Esophagus muscularis mucosa (tissue), 4 donors: ENCODE data around the gene C22orf15. TPM values are rescaled to one million over a fixed set of nuclear protein-coding genes. Genes with fewer than 3 reads are reported as not detected.
A peak's percentile ranks its signal among the peaks of the same experiment; 100 is the strongest.

Experiments
- DNase-seq: peaks from one replicate; pipeline ENCODE4 v3.0.0-alpha.2; 2017; ENCODE audit errors: extremely low spot score
- H3K27ac ChIP-seq, 4 donors: fragments of 200-600 bp; sonication (generic); replicated peaks in 1 of 4; 1 replicate in 3 of 4; 2 replicates in 1 of 4; pipeline ENCODE4 v1.5.1; 2016 to 2019; ENCODE audit warnings: mild to moderate bottlenecking in 1 of 4
- H3K27me3 ChIP-seq, 4 donors: fragments of 200-600 bp; sonication (generic); one replicate each; pipeline versions ENCODE4 v1.5.1 to v1.6.0; 2016 to 2019
- H3K36me3 ChIP-seq, 4 donors: fragments of 200-600 bp; sonication (generic); one replicate each; pipeline ENCODE4 v1.5.1; 2016 to 2019
- H3K4me1 ChIP-seq, 4 donors: fragments of 200-600 bp; sonication (generic); one replicate each; pipeline ENCODE4 v1.5.1; 2016 to 2019
- H3K4me3 ChIP-seq, 4 donors: fragments of 200-600 bp; sonication (generic); 1 replicate in 2 of 4; 2 replicates in 2 of 4; pipeline ENCODE4 v1.5.1; 2016 to 2019; ENCODE audit warnings: mild to moderate bottlenecking in 4 of 4, moderate library complexity in 1 of 4
- H3K9me3 ChIP-seq, 4 donors: fragments of 200-600 bp; sonication (generic); 1 replicate in 3 of 4; 2 replicates in 1 of 4; pipeline ENCODE4 v1.5.1; 2016 to 2019
- CTCF ChIP-seq, 3 experiments: fragments of 200-600 bp in 2 of 3; fragments of 450-650 bp in 1 of 3; sonication (generic) in 2 of 3; IDR thresholded peaks; one replicate each; pipeline ENCODE4 v1.5.1; 2017 to 2019; ENCODE audit warnings: antibody characterized with exemption in 3 of 3, mild to moderate bottlenecking in 2 of 3, moderate library complexity in 1 of 3
- EP300 ChIP-seq: sonication (generic); formaldehyde crosslinking; IDR thresholded peaks from one replicate; pipeline ENCODE4 v1.6.1; 2017; ENCODE audit warnings: antibody characterized with exemption
- POLR2A ChIP-seq: fragments of 450-650 bp; IDR thresholded peaks from one replicate; pipeline ENCODE4 v1.6.1; 2017; ENCODE audit warnings: antibody characterized with exemption, moderate library complexity, mild to moderate bottlenecking, low read depth
- POLR2AphosphoS5 ChIP-seq, 2 donors: sonication (generic); formaldehyde crosslinking; IDR thresholded peaks; one replicate each; pipeline ENCODE4 v1.6.1; 2017; ENCODE audit warnings: antibody characterized with exemption in 2 of 2
- WGBS: methylation state at CpG from one replicate; pipeline ENCODE4 v1.1.5; 2018; 5-methylcytosine and 5-hydroxymethylcytosine counted together
- intact Hi-C: fragments of 100-400 bp; cut with DNase I; formaldehyde crosslinking; loops from one replicate; pipeline ENCODE4 v1.15.1; 2023
- total RNA-seq, 4 donors: library from RNA; depleted of rRNA; stranded (reverse); fragments of >200 nt; gene quantifications; one replicate each; pipeline versions ENCODE4 v1.1.0 to v1.2.1, GENCODE V29; 2016

C22orf15 gene
- total RNA-seq, 4 donors from 2014 or later: 0.58 TPM; not detected in 3

- Histone ChIP-seq H3K9me3 (no peaks in the 10 kb centered on the region), H3K4me1 (peaks cover 44 to 69% (median 61%) of the 10 kb centered on the region in 4 donors), H3K4me3 (no peak overlapping the region), H3K27ac (peak overlapping the region in 3 of 4 donors; percentile 3 to 16 (median 5)), H3K36me3 (no peaks in the 10 kb centered on the region), H3K27me3 (no peaks in the 10 kb centered on the region)
- no peak for DNase-seq
- WGBS: 78% methylated on average over 2 of the region's 2 CpGs
- intact Hi-C loops: no loop called here
- TF ChIP-seq POLR2A (no peak), POLR2AphosphoS5 (IDR thresholded peaks at IDR 0.05) (no peak), CTCF (IDR thresholded peaks at IDR 0.05) (no peak), EP300 (no peak)
Observed at GRCh38 chr22:23774922-23775436, 12.2 kb downstream of the C22orf15 start.

GRCh38 chr22:23775779-23776375 lies 13.1 kb downstream of the C22orf15 start:
- peak overlapping the region in 2 of 4 donors; percentile 3 to 36 for H3K27ac ChIP-seq
- WGBS: 93% methylated on average over 3 of the region's 3 CpGs
- TF ChIP-seq POLR2A (no peak), CTCF (IDR thresholded peaks at IDR 0.05) (no peak), POLR2AphosphoS5 (IDR thresholded peaks at IDR 0.05) (no peak), EP300 (no peak)

GRCh38 chr22:23777776-23778576 lies 15.2 kb downstream of the C22orf15 start:
- peak overlapping the region; percentile 31 to 62 (median 58) for H3K27ac ChIP-seq
- H3K27me3 ChIP-seq: no peaks in the 10 kb centered on the region
- H3K9me3 ChIP-seq: no peaks in the 10 kb centered on the region
- peaks cover 0 to 13% (median 1%) of the 10 kb centered on the region in 4 donors for H3K36me3 ChIP-seq
- no peak for TF ChIP-seq EP300
- peak in 1 of 2 donors; percentile 18 for TF ChIP-seq POLR2AphosphoS5 (IDR thresholded peaks at IDR 0.05)
- no peak overlapping the region for H3K4me3 ChIP-seq
- WGBS: 40% methylated on average over 8 of the region's 11 CpGs
- intact Hi-C loops: no loop called here
- H3K4me1 ChIP-seq: peaks cover 32 to 55% (median 52%) of the 10 kb centered on the region in 4 donors
- no peak for DNase-seq

More at GRCh38 chr22:23775779-23776375, 13.1 kb downstream of the C22orf15 start:
- Histone ChIP-seq H3K9me3 (no peaks in the 10 kb centered on the region), H3K27me3 (no peaks in the 10 kb centered on the region), H3K36me3 (peaks cover 0 to 5% (median 0%) of the 10 kb centered on the region in 4 donors), H3K4me3 (no peak overlapping the region), H3K4me1 (peaks cover 42 to 62% (median 59%) of the 10 kb centered on the region in 4 donors)
- no peak for DNase-seq
- intact Hi-C loops: no loop called here

- 70% methylated on average over 3 of the region's 3 CpGs for WGBS
- Histone ChIP-seq H3K9me3 (no peaks in the 10 kb centered on the region), H3K36me3 (peaks cover 0 to 18% (median 1%) of the 10 kb centered on the region in 4 donors), H3K27me3 (no peaks in the 10 kb centered on the region), H3K4me1 (peaks cover 26 to 49% (median 46%) of the 10 kb centered on the region in 4 donors), H3K4me3 (no peak overlapping the region), H3K27ac (no peak overlapping the region)
- TF ChIP-seq POLR2AphosphoS5 (IDR thresholded peaks at IDR 0.05): no peak
- TF ChIP-seq CTCF (IDR thresholded peaks at IDR 0.05): no peak
- no peak for TF ChIP-seq EP300
- no peak for TF ChIP-seq POLR2A
- DNase-seq: no peak
- intact Hi-C loops: no loop called here
Observed at GRCh38 chr22:23778577-23778900, 15.7 kb downstream of the C22orf15 start.

GRCh38 chr22:23779083-23779482 lies 16.3 kb downstream of the C22orf15 start:
- H3K4me3 ChIP-seq: no peak overlapping the region
- TF ChIP-seq EP300: no peak
- no peak for TF ChIP-seq CTCF (IDR thresholded peaks at IDR 0.05)
- no peak for TF ChIP-seq POLR2AphosphoS5 (IDR thresholded peaks at IDR 0.05)
- TF ChIP-seq POLR2A: no peak
- peaks cover 21 to 44% (median 41%) of the 10 kb centered on the region in 4 donors for H3K4me1 ChIP-seq
- WGBS: 73% methylated on average over 5 of the region's 16 CpGs
- H3K36me3 ChIP-seq: peaks cover 0 to 19% (median 1%) of the 10 kb centered on the region in 4 donors
- no peak overlapping the region for H3K27ac ChIP-seq
- no peaks in the 10 kb centered on the region for H3K27me3 ChIP-seq
- no peak for DNase-seq
- intact Hi-C loops: no loop called here
- no peaks in the 10 kb centered on the region for H3K9me3 ChIP-seq
